Glutamatergic neuron (in vitro differentiated cells): ENCODE results near the gene RAPGEF3. TPM values are rescaled to one million over a fixed set of nuclear protein-coding genes. Genes with fewer than 3 reads are reported as not detected.
A peak's percentile ranks its signal among the peaks of the same experiment; 100 is the strongest.

Experiments
- DNase-seq: peaks from one replicate; pipeline ENCODE4 v3.0.0; 2022
- H3K27ac Mint-ChIP-seq: one replicate; pipeline ENCODE4 v1.8.0; 2020; ENCODE audit warnings: mild to moderate bottlenecking, mixed read lengths, inconsistent platforms; ENCODE audit not compliant: unreplicated experiment
- H3K27me3 Mint-ChIP-seq: one replicate; pipeline ENCODE4 v1.8.0; 2020; ENCODE audit warnings: mild to moderate bottlenecking, moderate library complexity, mixed read lengths, inconsistent platforms; ENCODE audit not compliant: unreplicated experiment
- H3K36me3 Mint-ChIP-seq: one replicate; pipeline ENCODE4 v1.8.0; 2020; ENCODE audit warnings: mild to moderate bottlenecking, mixed read lengths, inconsistent platforms; ENCODE audit not compliant: unreplicated experiment
- H3K4me1 Mint-ChIP-seq: one replicate; pipeline ENCODE4 v1.8.0; 2020; ENCODE audit warnings: mild to moderate bottlenecking, low read depth, mixed read lengths, inconsistent platforms; ENCODE audit not compliant: unreplicated experiment
- H3K4me3 Mint-ChIP-seq: one replicate; pipeline ENCODE4 v1.8.0; 2020; ENCODE audit warnings: mild to moderate bottlenecking, mixed read lengths, inconsistent platforms; ENCODE audit not compliant: unreplicated experiment
- H3K9me3 Mint-ChIP-seq: one replicate; pipeline ENCODE4 v1.8.0; 2020; ENCODE audit warnings: mild to moderate bottlenecking, moderate library complexity, mixed read lengths, inconsistent platforms; ENCODE audit not compliant: unreplicated experiment
- total RNA-seq: library from RNA; stranded (reverse); fragmentation: NEBNext Ultra II Directional; extraction: Animal tissue kit (Norgen Biotek cat#: 25700); gene quantifications from one replicate; pipeline ENCODE4 v1.2.1, GENCODE V29; 2021; ENCODE audit not compliant: unreplicated experiment
- TF ChIP-seq, protein P1 (sequence below): fragments of 200-600 bp; sonication (generic); IDR thresholded peaks from one replicate; pipeline ENCODE4 v1.5.0; 2021; ENCODE audit not compliant: partially characterized antibody, unreplicated experiment

Gene RAPGEF3
- total RNA-seq, 1 donor from 2014 or later, result 0.81 TPM

DNA sequence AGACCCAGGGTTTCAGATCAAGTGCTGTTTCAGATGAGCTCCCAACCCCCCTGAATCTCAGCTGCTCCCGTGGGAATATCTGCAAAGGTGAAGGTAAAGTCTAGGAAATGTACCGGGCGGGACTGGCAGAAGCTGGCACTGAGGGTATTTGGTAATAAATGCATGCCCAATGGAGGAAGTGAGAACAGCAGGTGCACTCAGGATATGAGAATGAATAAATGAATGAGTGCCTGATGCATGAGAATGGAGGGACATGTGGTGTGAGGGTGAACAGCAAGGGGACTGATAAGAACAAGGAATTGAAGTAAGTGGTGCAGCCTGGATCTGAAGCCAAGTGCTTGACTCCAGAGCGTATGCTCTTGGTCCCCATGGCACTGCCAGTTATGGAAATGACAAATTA is 11.6 kb downstream of the RAPGEF3 start:
- Mint-ChIP-seq H3K36me3 (no peaks in the 10 kb centered on the region), H3K9me3 (peaks cover 12% of the 10 kb centered on the region), H3K27me3 (peaks cover 17% of the 10 kb centered on the region), H3K4me3 (no peak overlapping the region), H3K4me1 (peaks cover 9% of the 10 kb centered on the region), H3K27ac (peak overlapping the region; percentile 46)
- no peak for DNase-seq
- TF ChIP-seq, protein P1, sequence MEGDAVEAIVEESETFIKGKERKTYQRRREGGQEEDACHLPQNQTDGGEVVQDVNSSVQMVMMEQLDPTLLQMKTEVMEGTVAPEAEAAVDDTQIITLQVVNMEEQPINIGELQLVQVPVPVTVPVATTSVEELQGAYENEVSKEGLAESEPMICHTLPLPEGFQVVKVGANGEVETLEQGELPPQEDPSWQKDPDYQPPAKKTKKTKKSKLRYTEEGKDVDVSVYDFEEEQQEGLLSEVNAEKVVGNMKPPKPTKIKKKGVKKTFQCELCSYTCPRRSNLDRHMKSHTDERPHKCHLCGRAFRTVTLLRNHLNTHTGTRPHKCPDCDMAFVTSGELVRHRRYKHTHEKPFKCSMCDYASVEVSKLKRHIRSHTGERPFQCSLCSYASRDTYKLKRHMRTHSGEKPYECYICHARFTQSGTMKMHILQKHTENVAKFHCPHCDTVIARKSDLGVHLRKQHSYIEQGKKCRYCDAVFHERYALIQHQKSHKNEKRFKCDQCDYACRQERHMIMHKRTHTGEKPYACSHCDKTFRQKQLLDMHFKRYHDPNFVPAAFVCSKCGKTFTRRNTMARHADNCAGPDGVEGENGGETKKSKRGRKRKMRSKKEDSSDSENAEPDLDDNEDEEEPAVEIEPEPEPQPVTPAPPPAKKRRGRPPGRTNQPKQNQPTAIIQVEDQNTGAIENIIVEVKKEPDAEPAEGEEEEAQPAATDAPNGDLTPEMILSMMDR, result no peak

- Mint-ChIP-seq H3K9me3 (peaks cover 15% of the 10 kb centered on the region), H3K27me3 (peaks cover 17% of the 10 kb centered on the region), H3K27ac (no peak overlapping the region), H3K4me1 (peaks cover 10% of the 10 kb centered on the region), H3K36me3 (no peaks in the 10 kb centered on the region), H3K4me3 (no peak overlapping the region)
- TF ChIP-seq, protein P1, result no peak
- no peak for DNase-seq
Measured at GRCh38 chr12:47746523-47746922, 12.2 kb downstream of the RAPGEF3 start.

- no peak for DNase-seq
- Mint-ChIP-seq H3K36me3 (no peaks in the 10 kb centered on the region), H3K4me3 (no peak overlapping the region), H3K9me3 (peaks cover 15% of the 10 kb centered on the region), H3K4me1 (peaks cover 10% of the 10 kb centered on the region), H3K27me3 (peaks cover 19% of the 10 kb centered on the region), H3K27ac (no peak overlapping the region)
- TF ChIP-seq, protein P1, result no peak
Measured at GRCh38 chr12:47746073-47746472, 12.6 kb downstream of the RAPGEF3 start.

DNA sequence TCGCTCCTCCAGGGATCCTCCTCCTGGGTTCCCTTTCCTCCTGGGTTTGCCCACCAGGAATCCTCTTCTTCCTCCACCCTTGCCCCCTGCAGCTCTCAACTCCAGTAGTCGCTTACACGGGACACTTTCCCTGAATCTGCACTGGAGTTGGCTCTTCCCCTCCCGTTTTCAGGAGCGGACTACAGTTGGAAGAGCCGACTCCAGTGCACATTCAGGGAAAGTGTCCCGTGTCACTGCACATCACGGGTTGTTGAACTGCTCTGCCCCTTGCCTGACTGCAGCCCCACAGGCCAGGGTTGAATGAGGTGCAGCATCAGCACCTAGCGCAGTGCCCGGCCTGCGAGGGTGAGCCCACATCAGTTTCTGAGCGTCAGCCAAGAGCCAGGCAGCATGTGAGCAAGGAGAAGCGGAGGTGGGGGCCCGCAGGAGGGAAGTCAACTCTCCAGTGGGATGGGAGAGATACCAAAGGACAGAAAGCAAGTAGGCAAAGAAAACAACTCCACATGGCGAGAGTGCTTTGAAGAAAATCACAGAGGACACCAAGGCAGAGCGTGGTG is 13.1 kb downstream of the RAPGEF3 start:
- H3K27ac Mint-ChIP-seq, result no peak overlapping the region
- H3K4me1 Mint-ChIP-seq, result peaks cover 10% of the 10 kb centered on the region
- H3K9me3 Mint-ChIP-seq, result peaks cover 15% of the 10 kb centered on the region
- no peak for DNase-seq
- peaks cover 19% of the 10 kb centered on the region for H3K27me3 Mint-ChIP-seq
- no peak overlapping the region for H3K4me3 Mint-ChIP-seq
- TF ChIP-seq, protein P1, result no peak
- H3K36me3 Mint-ChIP-seq, result no peaks in the 10 kb centered on the region

DNA sequence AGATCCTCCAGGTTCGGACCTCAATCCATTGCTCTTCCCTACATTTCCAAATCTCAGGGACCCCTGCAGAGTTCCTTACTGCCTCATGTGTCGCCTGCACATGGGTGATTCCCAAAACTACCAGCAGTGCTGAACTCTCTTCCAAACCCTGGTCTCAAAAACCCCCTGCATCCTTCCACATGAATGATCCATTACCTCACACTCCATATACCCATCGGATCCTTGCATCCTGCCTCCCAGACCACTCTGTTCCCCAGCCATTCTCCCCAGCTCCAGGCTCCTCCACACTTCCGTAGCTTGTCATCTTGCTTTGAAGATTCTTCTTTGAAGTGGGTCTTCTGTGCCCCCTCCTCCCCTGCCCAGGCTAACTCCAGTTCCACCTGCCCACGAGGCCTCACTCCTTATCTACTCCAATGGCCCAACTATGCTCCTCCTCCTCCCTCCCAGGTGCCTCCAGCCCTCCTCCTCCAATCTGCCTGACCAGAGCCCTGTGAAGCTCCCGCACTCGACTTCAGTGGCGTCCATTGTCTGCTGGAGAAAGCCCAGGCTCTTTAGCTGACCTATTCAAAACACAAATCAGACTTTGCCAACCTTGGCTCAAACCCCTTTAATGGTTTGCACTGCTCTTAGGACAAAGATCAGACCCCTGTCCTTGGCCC is 13.8 kb downstream of the RAPGEF3 start:
- Mint-ChIP-seq H3K4me1 (peaks cover 10% of the 10 kb centered on the region), H3K9me3 (peaks cover 15% of the 10 kb centered on the region), H3K36me3 (no peaks in the 10 kb centered on the region), H3K27ac (no peak overlapping the region), H3K27me3 (peaks cover 19% of the 10 kb centered on the region), H3K4me3 (no peak overlapping the region)
- TF ChIP-seq, protein P1, result no peak
- DNase-seq, result no peak
